Uterus (tissue), 2 donors: ENCODE results near the gene PROCR.
"Not testable (repeated sequence)": the region's sequence is repeated elsewhere in the genome, so short reads cannot be mapped to it uniquely, and the experiment has no call there.

Source experiments
- CTCF ChIP-seq, 4 experiments: fragments of 200-600 bp in 2 of 4; fragments of 450-650 bp in 2 of 4; sonication (generic) in 2 of 4; IDR thresholded peaks; one replicate each; pipeline ENCODE4 v1.5.1; 2016 to 2019; ENCODE audit warnings: antibody characterized with exemption in 4 of 4, mild to moderate bottlenecking in 2 of 4, moderate library complexity in 1 of 4
- POLR2A ChIP-seq, 2 donors: fragments of 450-650 bp; IDR thresholded peaks; one replicate each; pipeline ENCODE4 v1.6.1; 2016; ENCODE audit warnings: antibody characterized with exemption in 2 of 2, mild to moderate bottlenecking in 1 of 2, moderate library complexity in 1 of 2

DNA sequence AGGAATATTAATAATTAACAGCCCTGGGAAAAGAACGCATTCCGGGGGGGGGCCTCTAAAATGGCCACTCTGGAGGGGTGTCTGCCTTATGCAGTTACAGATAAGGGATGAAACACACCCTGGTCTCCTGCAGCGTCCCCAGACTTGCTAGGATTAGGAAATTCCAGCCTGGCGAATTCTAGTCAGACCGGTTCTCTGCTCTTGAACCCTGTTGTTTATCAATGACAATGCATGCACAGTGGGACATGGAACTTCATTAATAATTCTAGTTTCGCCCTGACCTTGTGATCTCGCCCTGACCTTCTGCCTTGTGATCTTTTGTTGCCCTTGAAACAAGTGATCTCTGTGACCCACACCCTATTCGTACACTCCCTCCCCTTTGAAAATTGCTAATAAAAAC, 17.4 kb downstream of the PROCR start:
- TF ChIP-seq CTCF, POLR2A (IDR thresholded peaks at IDR 0.05): not testable (repeated sequence)
